GM23248 (cell line): Measurements from ENCODE around the gene PIGN. TPM values are rescaled to one million over a fixed set of nuclear protein-coding genes. Genes with fewer than 3 reads are reported as not detected.

ENCODE experiments used
- DNase-seq: peaks from one replicate; pipeline ENCODE4 v3.0.0-alpha.2; 2015
- H2AFZ ChIP-seq: fragments of 200-600 bp; sonication (generic); 2 replicates; pipeline ENCODE4 v1.6.1; 2016; ENCODE audit warnings: antibody characterized with exemption
- H3F3A ChIP-seq: fragments of 200-600 bp; sonication (generic); 2 replicates; pipeline ENCODE4 v1.6.1; 2016; ENCODE audit warnings: mild to moderate bottlenecking, antibody characterized with exemption, mixed run types; ENCODE audit not compliant: insufficient read depth
- H3K27ac ChIP-seq: fragments of 200-600 bp; sonication (generic); 2 replicates; pipeline ENCODE4 v1.5.1; 2016; ENCODE audit warnings: mild to moderate bottlenecking
- H3K27me3 ChIP-seq: fragments of 200-600 bp; sonication (generic); replicated peaks from 2 replicates; pipeline ENCODE4 v1.6.1; 2016; ENCODE audit warnings: mild to moderate bottlenecking; ENCODE audit not compliant: insufficient read depth
- H3K36me3 ChIP-seq: fragments of 200-600 bp; sonication (generic); 2 replicates; pipeline ENCODE4 v1.6.1; 2016; ENCODE audit warnings: low read depth, mild to moderate bottlenecking
- H3K4me1 ChIP-seq: fragments of 200-600 bp; sonication (generic); 2 replicates; pipeline ENCODE4 v1.6.1; 2016; ENCODE audit warnings: mild to moderate bottlenecking; ENCODE audit not compliant: insufficient read depth
- H3K4me2 ChIP-seq: fragments of 200-600 bp; sonication (generic); one replicate; pipeline ENCODE4 v1.6.1; 2016; ENCODE audit warnings: mild to moderate bottlenecking; ENCODE audit not compliant: unreplicated experiment
- H3K4me3 ChIP-seq: fragments of 200-600 bp; sonication (generic); 2 replicates; pipeline ENCODE4 v1.5.1; 2016; ENCODE audit warnings: mild to moderate bottlenecking
- H3K79me2 ChIP-seq: fragments of 200-600 bp; sonication (generic); 2 replicates; pipeline ENCODE4 v1.6.1; 2016; ENCODE audit warnings: mild to moderate bottlenecking; ENCODE audit not compliant: insufficient read depth
- H3K9ac ChIP-seq: fragments of 200-600 bp; sonication (generic); 2 replicates; pipeline ENCODE4 v1.6.1; 2016; ENCODE audit warnings: mild to moderate bottlenecking
- H3K9me2 ChIP-seq: fragments of 200-600 bp; sonication (generic); 2 replicates; pipeline ENCODE4 v1.6.1; 2016; ENCODE audit warnings: mixed run types, mild to moderate bottlenecking, moderate library complexity; ENCODE audit not compliant: insufficient read depth
- H3K9me3 ChIP-seq: fragments of 200-600 bp; sonication (generic); one replicate; pipeline ENCODE4 v1.6.1; 2017; ENCODE audit warnings: low read depth
- H4K20me1 ChIP-seq: fragments of 200-600 bp; sonication (generic); 2 replicates; pipeline ENCODE4 v1.6.0; 2016; ENCODE audit not compliant: insufficient read depth
- EZH2 ChIP-seq: fragments of 200-600 bp; sonication (generic); IDR thresholded peaks from 2 replicates; pipeline ENCODE4 v1.6.1; 2018; ENCODE audit warnings: antibody characterized with exemption, mild to moderate bottlenecking; ENCODE audit not compliant: insufficient read depth, poor library complexity, severe bottlenecking
- EZH2phosphoT487 ChIP-seq: fragments of 200-600 bp; sonication (generic); IDR thresholded peaks from 2 replicates; pipeline ENCODE4 v1.6.1; 2018; ENCODE audit warnings: antibody characterized with exemption, moderate library complexity, mild to moderate bottlenecking, low read depth; ENCODE audit not compliant: insufficient read depth
- WGBS, 2 experiments: methylation state at CpG; one replicate each; pipeline ENCODE4 v1.1.6; 2015 to 2017; ENCODE audit warnings: low lambda C conversion rate in 2 of 2, low coverage in 1 of 2; ENCODE audit errors: missing lambda C conversion rate in 2 of 2; 5-methylcytosine and 5-hydroxymethylcytosine counted together
- in situ Hi-C: fragments of 300-500 bp; cut with MboI; formaldehyde crosslinking; loops from 2 replicates; pipeline ENCODE4 v1.15.0; 2020
- polyA plus RNA-seq: library from polyadenylated mRNA; unstranded; fragments of >200 nt; fragmentation: Nextera tagmentation; extraction: Ambion mirVana; gene quantifications from 2 replicates; pipeline ENCODE4 v1.2.1, GENCODE V29; 2016
- total RNA-seq: library from RNA; depleted of rRNA; stranded (reverse); fragments of >200 nt; shearing (Covaris generic); gene quantifications from 2 replicates; pipeline ENCODE4 v1.2.3, GENCODE V29; 2014

PIGN gene
- total and polyA plus RNA-seq, 2 experiments from 2014 or later, result 16.0 to 27.2 TPM

GRCh38 chr18:62151068-62151771, 35.6 kb downstream of the PIGN start:
- no peaks in the 10 kb centered on the region for H3K79me2 ChIP-seq
- no peak overlapping the region for H2AFZ ChIP-seq
- no peak overlapping the region for H3K4me2 ChIP-seq
- H3F3A ChIP-seq, result no peaks in the 10 kb centered on the region
- H3K27ac ChIP-seq, result no peak overlapping the region
- H3K36me3 ChIP-seq, result no peaks in the 10 kb centered on the region
- no peak overlapping the region for H3K4me3 ChIP-seq
- in situ Hi-C loops, result no loop called here
- H3K9ac ChIP-seq, result no peak overlapping the region
- 95% methylated on average over 9 of the region's 9 CpGs for WGBS, 2 experiments
- H3K4me1 ChIP-seq, result no peaks in the 10 kb centered on the region
- H3K9me3 ChIP-seq, result no peaks in the 10 kb centered on the region
- DNase-seq, result no peak
- no peaks in the 10 kb centered on the region for H3K9me2 ChIP-seq
- H3K27me3 ChIP-seq, result no peaks in the 10 kb centered on the region
- H4K20me1 ChIP-seq, result no peaks in the 10 kb centered on the region
- TF ChIP-seq EZH2phosphoT487 (no peak), EZH2 (no peak)

GRCh38 chr18:62144338-62144737, 42.5 kb downstream of the PIGN start:
- H3K36me3 ChIP-seq, result 0 out of 2 replicates have a peak, but pooled peaks cover 4% of the 10 kb centered on the region
- H3K9me2 ChIP-seq, result no peaks in the 10 kb centered on the region
- no peak for DNase-seq
- no peak overlapping the region for H3K9ac ChIP-seq
- no peak overlapping the region for H3K4me3 ChIP-seq
- H3K27me3 ChIP-seq, result no peaks in the 10 kb centered on the region
- in situ Hi-C loops, result loop anchor here (25.0 kb wide), 1 partner anchor 807 kb away; the partner anchor contains the start of gene CDH20
- WGBS, 2 experiments, result 94 to 97% methylated on average over 2 of the region's 2 CpGs
- H4K20me1 ChIP-seq, result no peaks in the 10 kb centered on the region
- no peaks in the 10 kb centered on the region for H3K4me1 ChIP-seq
- H3K27ac ChIP-seq, result no peak overlapping the region
- H3K79me2 ChIP-seq, result no peaks in the 10 kb centered on the region
- no peak overlapping the region for H3K4me2 ChIP-seq
- H3F3A ChIP-seq, result no peaks in the 10 kb centered on the region
- no peaks in the 10 kb centered on the region for H3K9me3 ChIP-seq
- TF ChIP-seq EZH2phosphoT487 (no peak), EZH2 (no peak)
- no peak overlapping the region for H2AFZ ChIP-seq

DNA sequence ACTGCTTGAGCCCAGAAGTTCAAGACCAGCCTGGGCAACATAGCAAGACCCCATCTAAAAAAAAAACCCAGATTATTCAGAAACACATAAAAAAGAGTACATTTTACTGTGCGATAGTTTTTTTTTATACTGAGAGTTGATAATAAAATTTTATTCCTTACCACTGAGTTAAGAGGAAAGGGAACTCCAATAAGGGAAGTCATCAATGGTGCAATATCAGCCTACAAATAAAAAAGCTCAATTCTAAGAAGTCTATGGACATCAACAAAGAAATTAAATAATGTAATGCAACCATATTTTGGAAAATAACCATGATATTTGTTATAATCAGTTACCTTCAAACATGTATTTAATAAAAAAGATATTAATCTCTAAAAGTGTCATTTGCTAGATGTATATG, 46.6 kb downstream of the PIGN start:
- Histone ChIP-seq H3K9me2 (no peaks in the 10 kb centered on the region), H3K4me1 (no peaks in the 10 kb centered on the region), H3K4me2 (no peak overlapping the region), H4K20me1 (no peaks in the 10 kb centered on the region), H3K4me3 (no peak overlapping the region), H3F3A (no peaks in the 10 kb centered on the region), H3K9ac (no peak overlapping the region), H3K27me3 (no peaks in the 10 kb centered on the region), H3K9me3 (no peaks in the 10 kb centered on the region), H3K27ac (no peak overlapping the region), H2AFZ (no peak overlapping the region), H3K36me3 (0 out of 2 replicates have a peak, but pooled peaks cover 4% of the 10 kb centered on the region), H3K79me2 (no peaks in the 10 kb centered on the region)
- TF ChIP-seq EZH2phosphoT487, result no peak
- no peak for TF ChIP-seq EZH2
- in situ Hi-C loops, result loop anchor here (25.0 kb wide), 1 partner anchor 803 kb away; the partner anchor contains the start of gene CDH20
- no peak for DNase-seq
- 98 to 100% methylated on average over 1 of the region's 1 CpG for WGBS, 2 experiments

- TF ChIP-seq EZH2phosphoT487 (no peak), EZH2 (no peak)
- no peak overlapping the region for H3K9ac ChIP-seq
- no peaks in the 10 kb centered on the region for H3K27me3 ChIP-seq
- H3K9me2 ChIP-seq, result no peaks in the 10 kb centered on the region
- no peaks in the 10 kb centered on the region for H4K20me1 ChIP-seq
- peak; percentile 5 for DNase-seq
- no peak overlapping the region for H3K4me2 ChIP-seq
- H3K9me3 ChIP-seq, result no peaks in the 10 kb centered on the region
- H3K27ac ChIP-seq, result no peak overlapping the region
- H3K79me2 ChIP-seq, result no peaks in the 10 kb centered on the region
- H3K4me3 ChIP-seq, result no peak overlapping the region
- H3F3A ChIP-seq, result no peaks in the 10 kb centered on the region
- in situ Hi-C loops, result loop anchor here (10.0 to 25.0 kb wide), 2 partner anchors 574 to 801 kb away; partner anchors contain the start of gene CDH20
- WGBS, 2 experiments, result 46 to 48% methylated on average over 2 of the region's 2 CpGs
- no peak overlapping the region for H2AFZ ChIP-seq
- 0 out of 2 replicates have a peak, but pooled peaks cover 4% of the 10 kb centered on the region for H3K36me3 ChIP-seq
- no peaks in the 10 kb centered on the region for H3K4me1 ChIP-seq
Observed at GRCh38 chr18:62138461-62139235, 48.2 kb downstream of the PIGN start.
